Subcutaneous abdominal adipose tissue (tissue), 5 donors: ENCODE measurements around the gene SMYD1.

Source experiments
- H3K27ac ChIP-seq: one replicate; pipeline ENCODE4 v1.7.0; 2013; ENCODE audit warnings: low read depth, mild to moderate bottlenecking, inconsistent platforms, low read length, moderate library complexity
- H3K27me3 ChIP-seq, 5 donors: one replicate each; pipeline ENCODE4 v1.7.0; 2013; ENCODE audit warnings: low read length in 5 of 5, inconsistent platforms in 1 of 5; ENCODE audit not compliant: control insufficient read depth in 5 of 5, insufficient read depth in 4 of 5
- H3K36me3 ChIP-seq, 5 donors: one replicate each; pipeline ENCODE4 v1.7.0; 2013; ENCODE audit warnings: low read length in 5 of 5; ENCODE audit not compliant: control insufficient read depth in 5 of 5, insufficient read depth in 5 of 5
- H3K4me1 ChIP-seq, 5 donors: one replicate each; pipeline ENCODE4 v1.7.0; 2013; ENCODE audit warnings: low read length in 5 of 5, mild to moderate bottlenecking in 3 of 5, moderate library complexity in 1 of 5; ENCODE audit not compliant: control insufficient read depth in 5 of 5, insufficient read depth in 5 of 5
- H3K4me3 ChIP-seq, 5 donors: one replicate each; pipeline ENCODE4 v1.7.0; 2013; ENCODE audit warnings: low read length in 5 of 5, low read depth in 1 of 5
- H3K9ac ChIP-seq, 5 donors: one replicate each; pipeline ENCODE4 v1.7.0; 2013; ENCODE audit warnings: low read length in 5 of 5, mild to moderate bottlenecking in 4 of 5, moderate library complexity in 3 of 5
- H3K9me3 ChIP-seq, 5 donors: one replicate each; pipeline ENCODE4 v1.7.0; 2013; ENCODE audit warnings: low read length in 5 of 5; ENCODE audit not compliant: control insufficient read depth in 5 of 5
- donor health status: healthy.
- donor health status: healthy.
- donor health status: healthy.
- donor health status: healthy.
- donor health status: healthy.

SMYD1 gene

GRCh38 chr2:88054782-88055370, 12.7 kb upstream of the SMYD1 start:
- Histone ChIP-seq H3K4me1 (peaks cover 5 to 44% (median 39%) of the 10 kb centered on the region in 5 donors), H3K9ac (peak overlapping the region; percentile 91 to 99 (median 96)), H3K4me3 (peak overlapping the region; percentile 83 to 97 (median 93)), H3K27me3 (no peaks in the 10 kb centered on the region), H3K36me3 (no peaks in the 10 kb centered on the region), H3K9me3 (no peaks in the 10 kb centered on the region), H3K27ac (peak overlapping the region; percentile 96)

- Histone ChIP-seq H3K9ac (peak within 1 kb of the TSS; percentile 91 to 99 (median 96)), H3K9me3 (no peaks in the 10 kb centered on the region), H3K27me3 (no peaks in the 10 kb centered on the region), H3K36me3 (no peaks in the 10 kb centered on the region), H3K27ac (peak within 1 kb of the TSS; percentile 96), H3K4me1 (peaks cover 5 to 44% (median 39%) of the 10 kb centered on the region in 5 donors), H3K4me3 (peak within 1 kb of the TSS; percentile 83 to 97 (median 93))
Measured at GRCh38 chr2:88055371-88056128, 12.1 kb upstream of the SMYD1 start, which contains the start of gene KRCC1. Gene KRCC1, minus strand, starts transcription at chr2:88055783. Its CDS starts 27,220 bp downstream, at chr2:88028563.

- H3K27me3 ChIP-seq: no peaks in the 10 kb centered on the region
- no peak overlapping the region for H3K27ac ChIP-seq
- no peak overlapping the region for H3K9ac ChIP-seq
- H3K4me1 ChIP-seq: peaks cover 5 to 32% (median 30%) of the 10 kb centered on the region in 5 donors
- no peaks in the 10 kb centered on the region for H3K9me3 ChIP-seq
- H3K4me3 ChIP-seq: no peak overlapping the region
- no peaks in the 10 kb centered on the region for H3K36me3 ChIP-seq
Measured at GRCh38 chr2:88057437-88057844, 10.2 kb upstream of the SMYD1 start.

GRCh38 chr2:88058191-88058590, 9.4 kb upstream of the SMYD1 start:
- Histone ChIP-seq H3K27me3 (no peaks in the 10 kb centered on the region), H3K36me3 (no peaks in the 10 kb centered on the region), H3K27ac (no peak overlapping the region), H3K4me1 (peaks cover 5 to 24% (median 23%) of the 10 kb centered on the region in 5 donors), H3K9me3 (no peaks in the 10 kb centered on the region), H3K9ac (no peak overlapping the region), H3K4me3 (no peak overlapping the region)

DNA sequence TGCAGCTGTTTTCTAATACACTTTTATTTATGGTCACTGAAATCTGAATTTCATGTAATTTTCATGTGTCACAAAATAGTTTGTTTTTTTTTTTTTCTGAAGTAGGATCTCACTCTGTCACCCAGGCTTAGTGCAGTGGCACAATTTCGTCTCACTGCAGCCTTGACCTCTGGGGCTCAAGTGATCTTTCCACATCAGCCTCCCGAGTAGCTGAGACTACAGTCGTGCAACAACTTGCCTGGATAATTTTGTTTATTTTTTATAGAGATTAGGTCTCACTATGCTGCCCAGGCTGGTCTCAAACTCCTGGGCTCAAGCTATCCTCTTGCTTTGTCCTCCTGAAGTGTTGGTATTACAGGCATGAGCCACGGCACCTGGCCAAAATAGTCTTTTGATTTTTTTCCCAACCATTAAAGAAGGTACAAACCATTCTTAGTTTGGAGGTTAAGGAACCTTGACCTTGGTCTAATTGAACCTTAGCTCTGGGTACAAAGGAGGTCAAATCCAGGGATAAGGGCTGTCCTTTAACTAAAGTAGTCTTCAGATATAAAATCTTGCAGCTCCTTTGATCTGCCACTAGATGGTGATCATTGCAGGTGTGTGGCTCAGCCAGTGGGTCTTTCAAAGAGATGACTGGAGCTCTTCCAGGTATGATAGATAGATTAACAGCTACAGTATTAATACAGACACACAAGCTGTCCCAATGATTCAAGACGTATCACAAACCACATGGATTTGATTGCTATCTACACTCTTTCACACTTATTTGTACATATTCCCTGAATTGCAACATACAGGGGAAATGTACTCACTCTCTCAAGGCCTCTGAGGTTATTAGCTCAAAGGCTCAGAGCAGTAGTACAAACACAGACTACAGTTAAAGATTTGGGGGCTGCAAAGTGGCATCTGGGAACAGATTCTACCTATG, 7.4 kb upstream of the SMYD1 start:
- no peaks in the 10 kb centered on the region for H3K36me3 ChIP-seq
- no peak overlapping the region for H3K9ac ChIP-seq
- H3K4me3 ChIP-seq: no peak overlapping the region
- H3K4me1 ChIP-seq: peaks cover 0 to 5% (median 4%) of the 10 kb centered on the region in 5 donors
- H3K27ac ChIP-seq: no peak overlapping the region
- no peaks in the 10 kb centered on the region for H3K9me3 ChIP-seq
- H3K27me3 ChIP-seq: no peaks in the 10 kb centered on the region

- Histone ChIP-seq H3K4me1 (peaks cover 0 to 4% (median 4%) of the 10 kb centered on the region in 5 donors), H3K27me3 (no peaks in the 10 kb centered on the region), H3K9me3 (no peaks in the 10 kb centered on the region), H3K9ac (no peak overlapping the region), H3K27ac (no peak overlapping the region), H3K36me3 (no peaks in the 10 kb centered on the region), H3K4me3 (no peak overlapping the region)
Measured at GRCh38 chr2:88060907-88061275, 6.7 kb upstream of the SMYD1 start.

DNA sequence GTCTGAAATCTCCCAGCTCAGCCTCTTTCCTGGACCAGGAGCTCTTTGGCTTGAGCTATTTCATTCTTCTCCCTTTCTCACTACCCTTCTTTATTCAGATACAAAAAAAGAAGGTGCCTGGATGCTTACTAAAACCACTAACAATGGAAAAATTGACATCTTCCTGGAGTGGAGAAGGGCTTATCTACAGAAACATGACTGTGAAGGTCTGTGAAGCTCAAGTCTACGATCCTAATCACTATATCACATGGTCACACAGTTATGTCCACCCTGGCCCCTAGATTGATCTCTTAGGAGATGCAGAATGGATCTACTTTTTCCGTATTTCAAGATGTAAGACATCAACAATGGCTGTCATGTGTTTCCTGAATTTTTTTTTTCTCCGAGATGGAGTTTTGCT, 6.3 kb upstream of the SMYD1 start:
- Histone ChIP-seq H3K9ac (no peak overlapping the region), H3K27ac (no peak overlapping the region), H3K36me3 (no peaks in the 10 kb centered on the region), H3K4me1 (peaks cover 0 to under 1% (median 0%) of the 10 kb centered on the region in 5 donors), H3K9me3 (no peaks in the 10 kb centered on the region), H3K27me3 (no peaks in the 10 kb centered on the region), H3K4me3 (no peak overlapping the region)

DNA sequence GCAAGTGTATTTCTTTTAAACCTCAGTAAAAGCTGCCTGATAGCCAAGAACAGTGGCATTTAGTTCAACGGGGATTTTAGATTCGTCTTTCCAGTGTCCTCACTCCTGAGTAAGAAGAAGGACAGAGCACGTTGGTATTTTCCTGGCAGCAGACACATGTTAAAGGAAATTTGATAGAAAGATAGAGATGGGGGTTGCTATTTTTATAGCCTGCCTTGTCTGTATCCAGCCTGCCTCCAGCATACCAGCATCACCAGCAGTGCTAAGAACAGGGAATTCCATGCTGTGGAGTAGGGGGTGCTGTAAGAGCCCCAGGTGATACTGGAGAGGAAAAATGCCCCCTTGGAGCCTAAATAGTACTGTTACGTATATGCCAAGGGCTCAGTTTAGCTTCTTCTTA, 1.1 kb upstream of the SMYD1 start:
- H3K9me3 ChIP-seq: no peaks in the 10 kb centered on the region
- peaks cover 0 to 10% (median 4%) of the 10 kb centered on the region in 5 donors for H3K27me3 ChIP-seq
- no peak overlapping the region for H3K4me3 ChIP-seq
- no peak overlapping the region for H3K27ac ChIP-seq
- H3K36me3 ChIP-seq: no peaks in the 10 kb centered on the region
- H3K9ac ChIP-seq: no peak overlapping the region
- peaks cover 0 to 5% (median 0%) of the 10 kb centered on the region in 5 donors for H3K4me1 ChIP-seq

GRCh38 chr2:88067189-88067588, 436 bp upstream of the SMYD1 start:
- Histone ChIP-seq H3K4me3 (no peak overlapping the region), H3K27ac (no peak overlapping the region), H3K9ac (no peak overlapping the region), H3K9me3 (no peaks in the 10 kb centered on the region), H3K4me1 (peaks cover 0 to 5% (median 0%) of the 10 kb centered on the region in 5 donors), H3K27me3 (peaks cover 0 to 10% (median 4%) of the 10 kb centered on the region in 5 donors), H3K36me3 (no peaks in the 10 kb centered on the region)
